Mononuclear cell (primary cell): Measurements from ENCODE around the gene APCDD1L. TPM values are rescaled to one million over a fixed set of nuclear protein-coding genes. Genes with fewer than 3 reads are reported as not detected.

Source experiments
- H3K27me3 ChIP-seq: 2 replicates; pipeline ENCODE4 v1.6.0; 2011; ENCODE audit warnings: low read length, control low read depth; ENCODE audit not compliant: insufficient read depth
- H3K4me1 ChIP-seq: 2 replicates; pipeline ENCODE4 v1.5.1; 2011; ENCODE audit warnings: mild to moderate bottlenecking, low read length, control low read depth; ENCODE audit not compliant: insufficient read depth
- H3K4me3 ChIP-seq: 2 replicates; pipeline ENCODE4 v1.5.1; 2011; ENCODE audit warnings: mild to moderate bottlenecking, low read length, moderate library complexity
- H3K9me3 ChIP-seq: 2 replicates; pipeline ENCODE4 v1.5.1; 2011; ENCODE audit warnings: low read depth, mild to moderate bottlenecking, control low read depth, low read length
- total RNA-seq: library from RNA; depleted of rRNA; stranded (reverse); fragments of >200 nt; gene quantifications from one replicate; pipeline ENCODE4 v1.2.3, GENCODE V29; 2012

APCDD1L gene
- total RNA-seq, 1 donor: not detected

- Histone ChIP-seq H3K9me3 (no peaks in the 10 kb centered on the region), H3K4me1 (no peaks in the 10 kb centered on the region), H3K27me3 (no peaks in the 10 kb centered on the region), H3K4me3 (no peak overlapping the region)
These were observed 20.1 kb downstream of the APCDD1L start for GRCh38 chr20:58494923-58495622.

GRCh38 chr20:58492795-58493524 is 22.2 kb downstream of the APCDD1L start:
- H3K4me3 ChIP-seq: no peak overlapping the region
- no peaks in the 10 kb centered on the region for H3K4me1 ChIP-seq
- no peaks in the 10 kb centered on the region for H3K9me3 ChIP-seq
- H3K27me3 ChIP-seq: no peaks in the 10 kb centered on the region

GRCh38 chr20:58492074-58492718 is 23.0 kb downstream of the APCDD1L start:
- no peaks in the 10 kb centered on the region for H3K27me3 ChIP-seq

GRCh38 chr20:58486207-58486606 is 29.0 kb downstream of the APCDD1L start:
- H3K9me3 ChIP-seq: peaks cover 15% of the 10 kb centered on the region
- no peaks in the 10 kb centered on the region for H3K27me3 ChIP-seq
- H3K4me1 ChIP-seq: no peaks in the 10 kb centered on the region
- H3K4me3 ChIP-seq: no peak overlapping the region

More at GRCh38 chr20:58492074-58492718, 23.0 kb downstream of the APCDD1L start:
- Histone ChIP-seq H3K4me1 (no peaks in the 10 kb centered on the region), H3K4me3 (no peak overlapping the region), H3K9me3 (no peaks in the 10 kb centered on the region)

- Histone ChIP-seq H3K27me3 (no peaks in the 10 kb centered on the region), H3K9me3 (peaks cover 15% of the 10 kb centered on the region), H3K4me3 (no peak overlapping the region), H3K4me1 (no peaks in the 10 kb centered on the region)
These were observed 29.8 kb downstream of the APCDD1L start for GRCh38 chr20:58485393-58485792.

GRCh38 chr20:58483470-58483869 is 31.7 kb downstream of the APCDD1L start:
- Histone ChIP-seq H3K27me3 (no peaks in the 10 kb centered on the region), H3K4me1 (no peaks in the 10 kb centered on the region), H3K9me3 (peaks cover 15% of the 10 kb centered on the region), H3K4me3 (no peak overlapping the region)

GRCh38 chr20:58483051-58483450 is 32.1 kb downstream of the APCDD1L start:
- Histone ChIP-seq H3K9me3 (peaks cover 15% of the 10 kb centered on the region), H3K4me1 (no peaks in the 10 kb centered on the region), H3K4me3 (no peak overlapping the region), H3K27me3 (no peaks in the 10 kb centered on the region)

- Histone ChIP-seq H3K27me3 (no peaks in the 10 kb centered on the region), H3K9me3 (peaks cover 15% of the 10 kb centered on the region), H3K4me1 (no peaks in the 10 kb centered on the region), H3K4me3 (no peak overlapping the region)
These were observed 32.8 kb downstream of the APCDD1L start for GRCh38 chr20:58482416-58482815.

- Histone ChIP-seq H3K4me1 (no peaks in the 10 kb centered on the region), H3K9me3 (peaks cover 9% of the 10 kb centered on the region), H3K27me3 (no peaks in the 10 kb centered on the region), H3K4me3 (no peak overlapping the region)
These were observed 33.6 kb downstream of the APCDD1L start for GRCh38 chr20:58481481-58482021.

- Histone ChIP-seq H3K4me3 (no peak overlapping the region), H3K27me3 (no peaks in the 10 kb centered on the region), H3K4me1 (no peaks in the 10 kb centered on the region), H3K9me3 (peaks cover under 1% of the 10 kb centered on the region)
These were observed 34.5 kb downstream of the APCDD1L start for GRCh38 chr20:58480551-58481336.

- Histone ChIP-seq H3K4me3 (no peak overlapping the region), H3K4me1 (no peaks in the 10 kb centered on the region), H3K27me3 (no peaks in the 10 kb centered on the region), H3K9me3 (no peaks in the 10 kb centered on the region)
These were observed 35.3 kb downstream of the APCDD1L start for GRCh38 chr20:58479726-58480440.

- H3K4me1 ChIP-seq: no peaks in the 10 kb centered on the region
- no peak overlapping the region for H3K4me3 ChIP-seq
- H3K27me3 ChIP-seq: no peaks in the 10 kb centered on the region
- no peaks in the 10 kb centered on the region for H3K9me3 ChIP-seq
These were observed 36.9 kb downstream of the APCDD1L start for GRCh38 chr20:58478141-58478805.

GRCh38 chr20:58475466-58475865 is 39.7 kb downstream of the APCDD1L start:
- no peak overlapping the region for H3K4me3 ChIP-seq
- H3K9me3 ChIP-seq: no peaks in the 10 kb centered on the region
- no peaks in the 10 kb centered on the region for H3K4me1 ChIP-seq
- H3K27me3 ChIP-seq: no peaks in the 10 kb centered on the region
